Lower leg skin (tissue), 3 donors: Measurements from ENCODE around the gene IDH3G.

Experiments used
- POLR2A ChIP-seq, 2 donors: fragments of 450-650 bp; IDR thresholded peaks; one replicate each; pipeline ENCODE4 v1.6.1; 2016 to 2017; ENCODE audit warnings: antibody characterized with exemption in 2 of 2, mild to moderate bottlenecking in 1 of 2, moderate library complexity in 1 of 2
- TF ChIP-seq, protein P1 (sequence below), 3 donors: fragments of 450-650 bp; IDR thresholded peaks; one replicate each; pipeline ENCODE4 v1.5.1; 2016; ENCODE audit warnings: antibody characterized with exemption in 3 of 3, mild to moderate bottlenecking in 3 of 3, moderate library complexity in 2 of 3

DNA sequence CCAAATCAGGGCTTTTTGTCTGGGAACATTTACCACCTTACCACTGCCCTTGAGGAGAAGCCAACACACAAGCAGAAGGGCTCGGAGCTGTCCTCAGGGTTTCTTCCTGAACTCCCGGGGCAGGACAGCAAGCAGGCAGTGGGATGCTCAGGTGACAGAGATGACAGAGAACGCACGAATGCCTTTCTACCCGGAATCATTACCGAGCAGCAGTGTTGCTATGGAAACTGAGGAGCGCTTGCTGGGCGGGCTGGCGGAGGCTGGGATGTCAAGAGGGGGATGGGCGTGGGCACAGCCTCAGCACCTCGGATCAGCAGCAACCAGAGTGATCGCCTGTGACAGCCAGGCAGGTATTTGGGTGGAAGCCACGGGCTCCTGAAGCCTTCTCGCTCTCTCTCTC lies 18.0 kb upstream of the IDH3G start:
- TF ChIP-seq, protein P1, sequence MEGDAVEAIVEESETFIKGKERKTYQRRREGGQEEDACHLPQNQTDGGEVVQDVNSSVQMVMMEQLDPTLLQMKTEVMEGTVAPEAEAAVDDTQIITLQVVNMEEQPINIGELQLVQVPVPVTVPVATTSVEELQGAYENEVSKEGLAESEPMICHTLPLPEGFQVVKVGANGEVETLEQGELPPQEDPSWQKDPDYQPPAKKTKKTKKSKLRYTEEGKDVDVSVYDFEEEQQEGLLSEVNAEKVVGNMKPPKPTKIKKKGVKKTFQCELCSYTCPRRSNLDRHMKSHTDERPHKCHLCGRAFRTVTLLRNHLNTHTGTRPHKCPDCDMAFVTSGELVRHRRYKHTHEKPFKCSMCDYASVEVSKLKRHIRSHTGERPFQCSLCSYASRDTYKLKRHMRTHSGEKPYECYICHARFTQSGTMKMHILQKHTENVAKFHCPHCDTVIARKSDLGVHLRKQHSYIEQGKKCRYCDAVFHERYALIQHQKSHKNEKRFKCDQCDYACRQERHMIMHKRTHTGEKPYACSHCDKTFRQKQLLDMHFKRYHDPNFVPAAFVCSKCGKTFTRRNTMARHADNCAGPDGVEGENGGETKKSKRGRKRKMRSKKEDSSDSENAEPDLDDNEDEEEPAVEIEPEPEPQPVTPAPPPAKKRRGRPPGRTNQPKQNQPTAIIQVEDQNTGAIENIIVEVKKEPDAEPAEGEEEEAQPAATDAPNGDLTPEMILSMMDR (IDR thresholded peaks at IDR 0.05) = no peak
- no peak for TF ChIP-seq POLR2A (IDR thresholded peaks at IDR 0.05)
